ENCODE data around the gene PPFIBP1.

The PPFIBP1 gene

GRCh38 chr12:27545665-27546064 is 21.7 kb downstream of the PPFIBP1 start:
- no peak overlapping the region for H3K27ac ChIP-seq
- TF ChIP-seq CTCF (IDR thresholded peaks at IDR 0.05; ENCODE audit: low read depth, low read length, missing control alignments): no peak
- DNase-seq: no peak
- H3K4me3 ChIP-seq (ENCODE audit: low read depth, low read length): no peak overlapping the region
- in situ Hi-C loops (cut with HindIII; ENCODE audit: low pct_ligation_motif_present, low sequenced_read_pairs): no loop called here
- H3K27me3 ChIP-seq (replicated peaks): no peaks in the 10 kb centered on the region
- H3K36me3 ChIP-seq (replicated peaks): peaks cover 4% of the 10 kb centered on the region

- no peak overlapping the region for H3K4me3 ChIP-seq (ENCODE audit: low read depth, low read length)
- H3K27ac ChIP-seq: peak overlapping the region; percentile 98
- TF ChIP-seq CTCF (IDR thresholded peaks at IDR 0.05; ENCODE audit: low read depth, low read length, missing control alignments): no peak
- in situ Hi-C loops (cut with HindIII; ENCODE audit: low pct_ligation_motif_present, low sequenced_read_pairs): no loop called here
- DNase-seq: no peak
- peaks cover 4% of the 10 kb centered on the region for H3K36me3 ChIP-seq (replicated peaks)
- no peaks in the 10 kb centered on the region for H3K27me3 ChIP-seq (replicated peaks)
Measured at GRCh38 chr12:27547592-27547991, 23.6 kb downstream of the PPFIBP1 start.

GRCh38 chr12:27548301-27549199 is 24.5 kb downstream of the PPFIBP1 start:
- in situ Hi-C loops (cut with HindIII; ENCODE audit: low pct_ligation_motif_present, low sequenced_read_pairs): no loop called here
- Histone ChIP-seq H3K36me3 (replicated peaks) (peaks cover 4% of the 10 kb centered on the region), H3K27ac (peak overlapping the region; percentile 98), H3K4me3 (ENCODE audit: low read depth, low read length) (no peak overlapping the region), H3K27me3 (replicated peaks) (no peaks in the 10 kb centered on the region)
- TF ChIP-seq CTCF (IDR thresholded peaks at IDR 0.05; ENCODE audit: low read depth, low read length, missing control alignments): no peak
- no peak for DNase-seq

GRCh38 chr12:27549236-27549800 is 25.3 kb downstream of the PPFIBP1 start:
- in situ Hi-C loops (cut with HindIII; ENCODE audit: low pct_ligation_motif_present, low sequenced_read_pairs): no loop called here
- peak; percentile 72 for DNase-seq
- no peak for TF ChIP-seq CTCF (IDR thresholded peaks at IDR 0.05; ENCODE audit: low read depth, low read length, missing control alignments)
- peak overlapping the region; percentile 98 for H3K27ac ChIP-seq
- H3K27me3 ChIP-seq (replicated peaks): no peaks in the 10 kb centered on the region
- H3K4me3 ChIP-seq (ENCODE audit: low read depth, low read length): peak overlapping the region; percentile 20
- peaks cover 4% of the 10 kb centered on the region for H3K36me3 ChIP-seq (replicated peaks)

- in situ Hi-C loops (cut with HindIII; ENCODE audit: low pct_ligation_motif_present, low sequenced_read_pairs): no loop called here
- H3K27ac ChIP-seq: peak overlapping the region; percentile 98
- DNase-seq: peak; percentile 97
- H3K36me3 ChIP-seq (replicated peaks): no peaks in the 10 kb centered on the region
- H3K4me3 ChIP-seq (ENCODE audit: low read depth, low read length): peak overlapping the region; percentile 20
- TF ChIP-seq CTCF (IDR thresholded peaks at IDR 0.05; ENCODE audit: low read depth, low read length, missing control alignments): no peak
- no peaks in the 10 kb centered on the region for H3K27me3 ChIP-seq (replicated peaks)
Measured at GRCh38 chr12:27549801-27550652, 26.0 kb downstream of the PPFIBP1 start.

Data from brain microvascular endothelial cell (primary cell).